ENCODE data around the gene ACP4. TPM values are rescaled to one million over a fixed set of nuclear protein-coding genes. Genes with fewer than 3 reads are reported as not detected.
A peak's percentile ranks its signal among the peaks of the same experiment; 100 is the strongest.

The ACP4 gene
- total RNA-seq, 2 experiments from 2014 or later: not detected

DNA sequence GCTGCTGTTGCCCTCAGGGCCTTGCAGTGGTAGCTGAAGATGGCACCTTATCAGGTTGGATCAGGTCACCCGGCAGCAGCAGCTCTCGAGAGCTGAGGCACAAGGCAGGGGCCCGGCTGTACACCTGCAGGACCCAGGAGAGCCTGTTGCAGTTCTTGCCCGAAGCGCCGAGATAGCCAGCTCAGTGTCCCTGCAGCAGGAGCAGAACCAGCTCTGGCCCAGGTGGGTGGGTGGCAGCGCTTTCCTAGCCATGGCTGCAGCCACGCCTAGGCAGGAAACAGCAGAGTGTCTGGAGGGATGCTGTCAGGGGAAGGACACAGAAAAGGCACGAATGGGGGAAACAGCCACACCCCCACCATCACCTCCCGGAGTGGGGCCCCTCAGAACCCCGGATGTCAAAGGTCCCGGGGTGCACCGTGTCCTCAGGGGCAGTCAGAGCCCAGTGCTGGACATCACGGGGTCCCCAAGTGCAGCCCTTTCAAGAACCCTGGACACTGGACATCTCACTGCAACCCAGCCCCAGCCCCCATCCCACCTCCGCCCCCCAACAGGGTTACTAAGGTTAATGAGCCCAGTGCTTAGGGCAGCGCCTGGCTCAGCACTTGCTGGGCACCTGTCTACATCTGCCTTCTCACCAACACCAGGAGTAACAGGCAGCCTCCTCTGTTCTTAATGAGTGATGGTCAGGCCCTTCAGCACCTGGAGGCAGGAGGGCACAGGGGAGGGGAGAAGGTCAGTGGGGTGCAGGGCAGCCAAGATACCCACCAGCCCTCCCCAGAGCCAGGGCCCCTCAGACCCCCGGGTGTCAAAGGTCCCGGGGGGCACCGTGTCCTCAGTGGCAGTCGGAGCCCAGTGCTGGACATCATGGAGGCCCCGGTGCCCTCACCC is 8.7 kb downstream of the ACP4 start:
- no peaks in the 10 kb centered on the region for H3K27me3 Mint-ChIP-seq
- no peak overlapping the region for H3K27ac Mint-ChIP-seq
- intact Hi-C loops (cut with micrococcal nuclease): no loop called here
- POLR2A ChIA-PET: interaction anchor here (0.6 to 6.7 kb wide), 4 partner anchors 6 to 76 kb away, joined by 3 to 99 read pairs (median 14); partner anchors contain the start of gene ACP4
- ATAC-seq (no peak), DNase-seq (no peak)
- peaks cover 70% of the 10 kb centered on the region for H3K36me3 Mint-ChIP-seq (ENCODE audit: low read depth)
- H3K4me3 Mint-ChIP-seq: no peak overlapping the region
- no peaks in the 10 kb centered on the region for H3K9me3 Mint-ChIP-seq
- H3K4me1 Mint-ChIP-seq (ENCODE audit: low read depth): peaks cover 31% of the 10 kb centered on the region
- CTCF ChIA-PET: interaction anchor here (1.1 kb wide), 1 partner anchor 15 kb away, joined by 4 read pairs; no protein-coding TSS in a partner anchor
- TF ChIP-seq, protein P1, sequence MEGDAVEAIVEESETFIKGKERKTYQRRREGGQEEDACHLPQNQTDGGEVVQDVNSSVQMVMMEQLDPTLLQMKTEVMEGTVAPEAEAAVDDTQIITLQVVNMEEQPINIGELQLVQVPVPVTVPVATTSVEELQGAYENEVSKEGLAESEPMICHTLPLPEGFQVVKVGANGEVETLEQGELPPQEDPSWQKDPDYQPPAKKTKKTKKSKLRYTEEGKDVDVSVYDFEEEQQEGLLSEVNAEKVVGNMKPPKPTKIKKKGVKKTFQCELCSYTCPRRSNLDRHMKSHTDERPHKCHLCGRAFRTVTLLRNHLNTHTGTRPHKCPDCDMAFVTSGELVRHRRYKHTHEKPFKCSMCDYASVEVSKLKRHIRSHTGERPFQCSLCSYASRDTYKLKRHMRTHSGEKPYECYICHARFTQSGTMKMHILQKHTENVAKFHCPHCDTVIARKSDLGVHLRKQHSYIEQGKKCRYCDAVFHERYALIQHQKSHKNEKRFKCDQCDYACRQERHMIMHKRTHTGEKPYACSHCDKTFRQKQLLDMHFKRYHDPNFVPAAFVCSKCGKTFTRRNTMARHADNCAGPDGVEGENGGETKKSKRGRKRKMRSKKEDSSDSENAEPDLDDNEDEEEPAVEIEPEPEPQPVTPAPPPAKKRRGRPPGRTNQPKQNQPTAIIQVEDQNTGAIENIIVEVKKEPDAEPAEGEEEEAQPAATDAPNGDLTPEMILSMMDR (IDR thresholded peaks at IDR 0.05): no peak

- CTCF ChIA-PET: no interaction called here
Measured at GRCh38 chr19:50799547-50799851, 9.3 kb downstream of the ACP4 start.

DNA sequence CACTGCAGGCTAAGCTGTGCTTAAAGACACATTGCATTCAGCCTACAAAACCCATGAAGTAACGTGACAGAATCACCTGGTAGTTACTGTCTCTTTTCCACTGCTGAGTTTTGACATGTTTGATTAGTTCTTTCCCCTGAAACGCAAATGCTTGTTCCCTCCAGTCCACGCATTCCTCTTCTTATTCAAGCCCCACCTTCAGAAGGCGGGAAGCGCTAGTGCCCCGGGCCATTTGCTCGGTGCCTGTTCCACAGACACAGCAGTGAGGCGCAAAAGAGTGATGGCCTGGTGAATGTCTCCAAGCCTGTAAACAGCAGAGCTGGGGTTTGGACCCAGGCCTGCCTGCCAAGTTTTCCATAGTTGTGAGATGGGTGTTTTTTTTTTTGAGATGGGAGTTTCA is 10.9 kb downstream of the ACP4 start:
- ATAC-seq (no peak), DNase-seq (no peak)
- POLR2A ChIA-PET: interaction anchor here (6.7 kb wide), 1 partner anchor 8 kb away, joined by 99 read pairs; the partner anchor contains the start of gene ACP4
- peak overlapping the region; percentile 64 for H3K27ac Mint-ChIP-seq
- peaks cover 28% of the 10 kb centered on the region for H3K4me1 Mint-ChIP-seq (ENCODE audit: low read depth)
- H3K27me3 Mint-ChIP-seq: no peaks in the 10 kb centered on the region
- H3K4me3 Mint-ChIP-seq: peak overlapping the region; percentile 57
- H3K9me3 Mint-ChIP-seq: no peaks in the 10 kb centered on the region
- intact Hi-C loops (cut with micrococcal nuclease): loop anchor here (10.0 kb wide), 1 partner anchor 124 kb away; no protein-coding TSS in a partner anchor
- TF ChIP-seq, protein P1 (IDR thresholded peaks at IDR 0.05): no peak
- CTCF ChIA-PET: no interaction called here
- H3K36me3 Mint-ChIP-seq (ENCODE audit: low read depth): peaks cover 66% of the 10 kb centered on the region

More at GRCh38 chr19:50799547-50799851, 9.3 kb downstream of the ACP4 start:
- intact Hi-C loops (cut with micrococcal nuclease): no loop called here
- DNase-seq: no peak
- no peak for ATAC-seq
- no peaks in the 10 kb centered on the region for H3K9me3 Mint-ChIP-seq
- no peaks in the 10 kb centered on the region for H3K27me3 Mint-ChIP-seq
- H3K4me3 Mint-ChIP-seq: no peak overlapping the region
- peaks cover 26% of the 10 kb centered on the region for H3K4me1 Mint-ChIP-seq (ENCODE audit: low read depth)
- H3K36me3 Mint-ChIP-seq (ENCODE audit: low read depth): peaks cover 71% of the 10 kb centered on the region
- TF ChIP-seq, protein P1 (IDR thresholded peaks at IDR 0.05): no peak
- no peak overlapping the region for H3K27ac Mint-ChIP-seq
- POLR2A ChIA-PET: interaction anchor here (6.7 kb wide), 1 partner anchor 7 kb away, joined by 99 read pairs; the partner anchor contains the start of gene ACP4

DNA sequence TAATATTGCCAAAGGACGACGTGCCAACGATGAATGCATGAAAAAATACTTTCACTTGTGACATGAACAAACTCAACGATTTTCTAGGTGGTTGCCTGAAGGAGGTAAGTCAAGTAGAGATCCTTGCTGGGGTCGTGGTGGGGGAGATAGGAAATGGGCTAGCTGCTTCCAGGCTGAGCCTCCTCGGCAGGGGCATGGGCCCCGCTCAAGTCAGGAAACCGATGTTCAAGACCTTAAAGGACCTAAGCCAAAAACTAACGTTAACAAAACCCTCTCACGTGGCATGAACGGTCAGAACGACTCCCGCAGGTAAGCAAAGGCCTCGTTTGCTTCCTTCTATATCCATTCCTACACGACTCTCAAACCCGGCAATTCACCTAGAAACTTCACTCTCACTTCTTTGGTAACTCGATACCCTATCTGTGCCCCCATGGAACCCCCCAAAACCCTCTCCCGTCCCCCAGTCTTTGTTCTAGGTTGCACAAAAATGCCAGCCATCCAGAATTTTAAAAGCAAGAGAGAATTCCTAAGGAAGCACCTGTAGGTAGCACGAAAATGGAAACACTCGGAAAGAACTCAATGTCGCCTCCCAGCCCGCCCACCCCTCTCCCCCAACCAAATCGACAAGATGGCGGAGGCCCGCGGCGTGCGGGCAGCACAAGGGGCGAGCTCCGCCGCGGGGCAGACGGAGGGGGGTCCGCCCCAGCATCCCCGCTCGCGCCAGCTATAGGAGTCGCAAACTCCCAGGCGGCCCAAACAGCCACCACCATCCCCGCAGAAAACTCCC is 13.6 kb downstream of the ACP4 start:
- Mint-ChIP-seq H3K4me1 (ENCODE audit: low read depth) (peaks cover 29% of the 10 kb centered on the region), H3K27me3 (no peaks in the 10 kb centered on the region), H3K27ac (peak overlapping the region; percentile 100), H3K36me3 (ENCODE audit: low read depth) (peaks cover 52% of the 10 kb centered on the region), H3K9me3 (no peaks in the 10 kb centered on the region), H3K4me3 (peak overlapping the region; percentile 95)
- intact Hi-C loops (cut with micrococcal nuclease): loop anchor here (10.0 kb wide), 1 partner anchor 121 kb away; no protein-coding TSS in a partner anchor
- TF ChIP-seq, protein P1 (IDR thresholded peaks at IDR 0.05): no peak
- ChIA-PET POLR2A (interaction anchor here (0.6 to 6.7 kb wide), 11 partner anchors 10 to 292 kb away, joined by 3 to 99 read pairs (median 4); partner anchors contain the start of genes ACP4 and JOSD2), CTCF (interaction anchor here (1.7 kb wide), 1 partner anchor 118 kb away, joined by 6 read pairs; no protein-coding TSS in a partner anchor)
- no peak for ATAC-seq
- DNase-seq: no peak
